K562 (cell line): ENCODE measurements around the gene LBP.

Source experiments
- BHLHE40 ChIP-seq: IDR thresholded peaks from 2 replicates; pipeline ENCODE4 v1.6.1; 2011; ENCODE audit warnings: low read length, improper control_type of control experiment
- FOXA3 ChIP-seq, 2 experiments: fragments of 450-650 bp in 1 of 2; sonication (generic) in 1 of 2; formaldehyde crosslinking; IDR thresholded peaks in 1 of 2; conservative IDR thresholded peaks in 1 of 2; 2 replicates each; pipeline versions ENCODE4 v1.4.0 to v1.8.0; 2020 to 2022; ENCODE audit warnings: mild to moderate bottlenecking in 2 of 2, missing genetic modification reagents in 1 of 2
- MXI1 ChIP-seq: IDR thresholded peaks from 2 replicates; pipeline ENCODE4 v1.6.1; 2011; ENCODE audit warnings: low read depth, mild to moderate bottlenecking, improper control_type of control experiment, low read length
- NUFIP1 ChIP-seq: fragments of 450-650 bp; IDR thresholded peaks from 2 replicates; pipeline ENCODE4 v1.6.1; 2018; ENCODE audit not compliant: partially characterized antibody
- STAG1 ChIP-seq: sonication (generic); formaldehyde crosslinking; IDR thresholded peaks from 2 replicates; pipeline ENCODE4 v1.5.0; 2020; ENCODE audit warnings: missing genetic modification reagents, borderline replicate concordance
- ZNF23 ChIP-seq: fragments of 250-450 bp; sonication (Bioruptor Pico); IDR thresholded peaks from 2 replicates; pipeline ENCODE4 v1.4.0; 2020; ENCODE audit warnings: mild to moderate bottlenecking
- ZNF253 ChIP-seq: fragments of 250-450 bp; sonication (Bioruptor Pico); conservative IDR thresholded peaks from 2 replicates; pipeline ENCODE4 v1.6.1; 2021; ENCODE audit warnings: mild to moderate bottlenecking
- ZNF263 ChIP-seq: sonication (generic); formaldehyde crosslinking; IDR thresholded peaks from 2 replicates; pipeline ENCODE4 v1.8.0; 2022; ENCODE audit warnings: mild to moderate bottlenecking, missing genetic modification reagents, borderline replicate concordance
- ZSCAN29 ChIP-seq: fragments of 450-650 bp; IDR thresholded peaks from 2 replicates; pipeline ENCODE4 v1.6.1; 2017
- TF ChIP-seq, protein P1 (sequence below), 3 experiments: IDR thresholded peaks in 2 of 3; conservative IDR thresholded peaks in 1 of 3; 2 replicates each; pipeline ENCODE4 v1.5.1; 2011 to 2012; ENCODE audit warnings: low read length in 3 of 3, mild to moderate bottlenecking in 3 of 3, control low read depth in 2 of 3, improper control_type of control experiment in 1 of 3, inconsistent platforms in 1 of 3, low read depth in 1 of 3, mixed read lengths in 1 of 3, moderate library complexity in 1 of 3; ENCODE audit not compliant: insufficient read depth in 2 of 3
- TF ChIP-seq, protein P2 (sequence below), 2 experiments: fragments of 450-650 bp in 1 of 2; sonication (generic) in 1 of 2; formaldehyde crosslinking in 1 of 2; IDR thresholded peaks in 1 of 2; conservative IDR thresholded peaks in 1 of 2; 2 replicates each; pipeline versions ENCODE4 v1.6.1 to v1.8.1; 2016 to 2023; ENCODE audit warnings: mild to moderate bottlenecking in 2 of 2, moderate library complexity in 2 of 2, inconsistent platforms in 1 of 2, missing genetic modification reagents in 1 of 2
- TF ChIP-seq, protein P3 (sequence below): sonication (generic); formaldehyde crosslinking; IDR thresholded peaks from 2 replicates; pipeline ENCODE4 v1.9.0; 2022; ENCODE audit warnings: mild to moderate bottlenecking, missing genetic modification reagents

DNA sequence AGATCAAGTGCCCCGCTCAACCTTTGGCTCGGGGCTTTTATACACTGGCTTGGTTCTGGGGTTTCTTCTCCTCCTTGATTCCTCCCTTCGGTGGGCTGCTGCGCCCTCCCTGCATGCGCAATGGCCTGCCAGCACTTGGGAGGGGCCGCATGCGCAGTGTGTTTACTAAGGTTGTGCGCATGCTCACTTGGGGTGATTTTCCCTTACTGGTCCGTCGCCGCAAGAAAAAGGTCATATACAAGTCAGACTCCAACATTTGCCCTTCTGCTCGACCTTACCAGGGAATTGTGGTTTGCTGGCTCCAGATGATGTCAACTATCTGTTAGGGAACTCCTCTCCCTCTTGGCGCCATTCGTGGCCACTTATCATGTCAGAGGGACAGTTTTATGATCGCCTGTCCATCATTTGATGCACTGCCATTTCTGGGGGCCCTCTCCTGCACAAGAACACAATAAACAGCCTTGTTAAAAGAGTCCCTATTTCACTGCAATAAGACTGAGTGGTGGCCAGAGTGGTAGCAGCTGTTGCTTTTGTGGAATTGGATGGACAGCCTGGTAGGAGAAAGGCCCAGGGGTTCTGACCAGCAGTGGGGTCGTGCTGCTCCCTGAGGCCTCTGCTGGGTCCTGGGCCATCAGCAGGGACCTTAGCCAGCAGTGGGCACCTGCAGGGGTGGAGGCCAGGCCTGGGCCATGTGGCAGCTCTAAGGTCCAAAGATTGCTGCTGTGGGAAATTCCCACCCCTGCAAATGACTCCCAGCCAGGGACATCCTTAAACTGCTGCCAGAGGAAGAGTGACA, 2.8 kb upstream of the LBP start:
- no peak for TF ChIP-seq ZNF263 (CRISPR knock-in tag)
- TF ChIP-seq MXI1 = no peak
- TF ChIP-seq, protein P1, sequence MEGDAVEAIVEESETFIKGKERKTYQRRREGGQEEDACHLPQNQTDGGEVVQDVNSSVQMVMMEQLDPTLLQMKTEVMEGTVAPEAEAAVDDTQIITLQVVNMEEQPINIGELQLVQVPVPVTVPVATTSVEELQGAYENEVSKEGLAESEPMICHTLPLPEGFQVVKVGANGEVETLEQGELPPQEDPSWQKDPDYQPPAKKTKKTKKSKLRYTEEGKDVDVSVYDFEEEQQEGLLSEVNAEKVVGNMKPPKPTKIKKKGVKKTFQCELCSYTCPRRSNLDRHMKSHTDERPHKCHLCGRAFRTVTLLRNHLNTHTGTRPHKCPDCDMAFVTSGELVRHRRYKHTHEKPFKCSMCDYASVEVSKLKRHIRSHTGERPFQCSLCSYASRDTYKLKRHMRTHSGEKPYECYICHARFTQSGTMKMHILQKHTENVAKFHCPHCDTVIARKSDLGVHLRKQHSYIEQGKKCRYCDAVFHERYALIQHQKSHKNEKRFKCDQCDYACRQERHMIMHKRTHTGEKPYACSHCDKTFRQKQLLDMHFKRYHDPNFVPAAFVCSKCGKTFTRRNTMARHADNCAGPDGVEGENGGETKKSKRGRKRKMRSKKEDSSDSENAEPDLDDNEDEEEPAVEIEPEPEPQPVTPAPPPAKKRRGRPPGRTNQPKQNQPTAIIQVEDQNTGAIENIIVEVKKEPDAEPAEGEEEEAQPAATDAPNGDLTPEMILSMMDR (IDR thresholded peaks at IDR 0.05 in 2 of 3, conservative IDR thresholded peaks at IDR 0.05 in 1 of 3; ENCODE audit: insufficient read depth in 2 of 3, low read depth in 1 of 3, low read length in 3 of 3) = no peak
- no peak for TF ChIP-seq FOXA3 (CRISPR knock-in tag; conservative IDR thresholded peaks at IDR 0.05 in 1 of 2, IDR thresholded peaks at IDR 0.05 in 1 of 2)
- TF ChIP-seq ZNF23 (CRISPR knock-in tag) = no peak
- TF ChIP-seq ZNF253 (CRISPR knock-in tag) = no peak
- no peak for TF ChIP-seq BHLHE40
- TF ChIP-seq, protein P2, sequence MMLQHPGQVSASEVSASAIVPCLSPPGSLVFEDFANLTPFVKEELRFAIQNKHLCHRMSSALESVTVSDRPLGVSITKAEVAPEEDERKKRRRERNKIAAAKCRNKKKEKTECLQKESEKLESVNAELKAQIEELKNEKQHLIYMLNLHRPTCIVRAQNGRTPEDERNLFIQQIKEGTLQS (IDR thresholded peaks at IDR 0.05) = no peak
- TF ChIP-seq, protein P2 (CRISPR knock-in tag; conservative IDR thresholded peaks at IDR 0.05) = no peak
- no peak for TF ChIP-seq ZSCAN29
- no peak for TF ChIP-seq NUFIP1
- TF ChIP-seq, protein P3, sequence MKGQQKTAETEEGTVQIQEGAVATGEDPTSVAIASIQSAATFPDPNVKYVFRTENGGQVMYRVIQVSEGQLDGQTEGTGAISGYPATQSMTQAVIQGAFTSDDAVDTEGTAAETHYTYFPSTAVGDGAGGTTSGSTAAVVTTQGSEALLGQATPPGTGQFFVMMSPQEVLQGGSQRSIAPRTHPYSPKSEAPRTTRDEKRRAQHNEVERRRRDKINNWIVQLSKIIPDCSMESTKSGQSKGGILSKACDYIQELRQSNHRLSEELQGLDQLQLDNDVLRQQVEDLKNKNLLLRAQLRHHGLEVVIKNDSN (CRISPR knock-in tag) = no peak
- TF ChIP-seq STAG1 (CRISPR knock-in tag) = no peak
